GM19193 (cell line): ENCODE measurements around the gene TMEM231.

Experiments
- POLR2A ChIP-seq: IDR thresholded peaks from 4 replicates; pipeline ENCODE4 v1.6.1; 2011; ENCODE audit not compliant: insufficient read depth, insufficient read length; ENCODE audit errors: extremely low read depth

Gene TMEM231

GRCh38 chr16:75575958-75576357 lies 19.9 kb upstream of the TMEM231 start:
- TF ChIP-seq POLR2A = no peak

- no peak for TF ChIP-seq POLR2A
Measured at GRCh38 chr16:75573955-75574354, 17.9 kb upstream of the TMEM231 start.

- TF ChIP-seq POLR2A = no peak
Measured at GRCh38 chr16:75572864-75573542, 17.0 kb upstream of the TMEM231 start.

- TF ChIP-seq POLR2A = no peak
Measured at GRCh38 chr16:75570396-75571065, 14.5 kb upstream of the TMEM231 start.

- no peak for TF ChIP-seq POLR2A
Measured at GRCh38 chr16:75567911-75568310, 11.9 kb upstream of the TMEM231 start.

- TF ChIP-seq POLR2A = no peak
Measured at GRCh38 chr16:75566758-75567255, 10.8 kb upstream of the TMEM231 start.

GRCh38 chr16:75566040-75566757 lies 10.1 kb upstream of the TMEM231 start, which contains the start of gene GABARAPL2:
Gene GABARAPL2, plus strand, starts transcription at chr16:75566379. Its CDS starts 108 bp downstream, at chr16:75566487.
- TF ChIP-seq POLR2A = peak; percentile 51

GRCh38 chr16:75565640-75566039 lies 9.6 kb upstream of the TMEM231 start:
- TF ChIP-seq POLR2A = no peak

GRCh38 chr16:75559564-75560372 lies 3.7 kb upstream of the TMEM231 start:
- TF ChIP-seq POLR2A = no peak

- TF ChIP-seq POLR2A = no peak
Measured at GRCh38 chr16:75558846-75559401, 2.9 kb upstream of the TMEM231 start.

- no peak for TF ChIP-seq POLR2A
Measured at GRCh38 chr16:75556431-75556950, 439 bp upstream of the TMEM231 start.

- TF ChIP-seq POLR2A = no peak
Measured at GRCh38 chr16:75555213-75555706, 792 bp downstream of the TMEM231 start.

GRCh38 chr16:75552951-75553350 lies 3.1 kb downstream of the TMEM231 start:
- no peak for TF ChIP-seq POLR2A

- TF ChIP-seq POLR2A = no peak
Measured at GRCh38 chr16:75550211-75550662, 5.8 kb downstream of the TMEM231 start.

- TF ChIP-seq POLR2A = no peak
Measured at GRCh38 chr16:75546293-75546692, 9.8 kb downstream of the TMEM231 start.

- no peak for TF ChIP-seq POLR2A
Measured at GRCh38 chr16:75541236-75541635, 14.8 kb downstream of the TMEM231 start.
